ENCODE measurements around the gene TRIM63.

GRCh38 chr1:26019641-26020315 is 47.7 kb downstream of the TRIM63 start:
- no peak for TF ChIP-seq TAF1 (IDR thresholded peaks at IDR 0.05; ENCODE audit: borderline replicate concordance, low read depth, low read length)
- TF ChIP-seq, protein P1, sequence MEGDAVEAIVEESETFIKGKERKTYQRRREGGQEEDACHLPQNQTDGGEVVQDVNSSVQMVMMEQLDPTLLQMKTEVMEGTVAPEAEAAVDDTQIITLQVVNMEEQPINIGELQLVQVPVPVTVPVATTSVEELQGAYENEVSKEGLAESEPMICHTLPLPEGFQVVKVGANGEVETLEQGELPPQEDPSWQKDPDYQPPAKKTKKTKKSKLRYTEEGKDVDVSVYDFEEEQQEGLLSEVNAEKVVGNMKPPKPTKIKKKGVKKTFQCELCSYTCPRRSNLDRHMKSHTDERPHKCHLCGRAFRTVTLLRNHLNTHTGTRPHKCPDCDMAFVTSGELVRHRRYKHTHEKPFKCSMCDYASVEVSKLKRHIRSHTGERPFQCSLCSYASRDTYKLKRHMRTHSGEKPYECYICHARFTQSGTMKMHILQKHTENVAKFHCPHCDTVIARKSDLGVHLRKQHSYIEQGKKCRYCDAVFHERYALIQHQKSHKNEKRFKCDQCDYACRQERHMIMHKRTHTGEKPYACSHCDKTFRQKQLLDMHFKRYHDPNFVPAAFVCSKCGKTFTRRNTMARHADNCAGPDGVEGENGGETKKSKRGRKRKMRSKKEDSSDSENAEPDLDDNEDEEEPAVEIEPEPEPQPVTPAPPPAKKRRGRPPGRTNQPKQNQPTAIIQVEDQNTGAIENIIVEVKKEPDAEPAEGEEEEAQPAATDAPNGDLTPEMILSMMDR (IDR thresholded peaks at IDR 0.05): no peak
- no peak for TF ChIP-seq EP300 (IDR thresholded peaks at IDR 0.05; ENCODE audit: borderline replicate concordance in 1 of 2, low read depth in 1 of 2, low read length in 1 of 2)
- no peak for TF ChIP-seq JUND (IDR thresholded peaks at IDR 0.05)

Data from SK-N-SH (cell line).